NB4 (cell line): Measurements from ENCODE around the gene MRPS15.

Experiments
- CTCF ChIP-seq: IDR thresholded peaks from one replicate; pipeline ENCODE4 v1.5.1; 2012; ENCODE audit warnings: low read depth, low read length
- POLR2A ChIP-seq: IDR thresholded peaks from 2 replicates; pipeline ENCODE4 v1.6.1; 2011; ENCODE audit warnings: mild to moderate bottlenecking; ENCODE audit not compliant: insufficient read length; ENCODE audit errors: extremely low read depth
- TF ChIP-seq, protein P1 (sequence below): IDR thresholded peaks from 2 replicates; pipeline ENCODE4 v1.6.1; 2011; ENCODE audit warnings: low read depth, low read length

DNA sequence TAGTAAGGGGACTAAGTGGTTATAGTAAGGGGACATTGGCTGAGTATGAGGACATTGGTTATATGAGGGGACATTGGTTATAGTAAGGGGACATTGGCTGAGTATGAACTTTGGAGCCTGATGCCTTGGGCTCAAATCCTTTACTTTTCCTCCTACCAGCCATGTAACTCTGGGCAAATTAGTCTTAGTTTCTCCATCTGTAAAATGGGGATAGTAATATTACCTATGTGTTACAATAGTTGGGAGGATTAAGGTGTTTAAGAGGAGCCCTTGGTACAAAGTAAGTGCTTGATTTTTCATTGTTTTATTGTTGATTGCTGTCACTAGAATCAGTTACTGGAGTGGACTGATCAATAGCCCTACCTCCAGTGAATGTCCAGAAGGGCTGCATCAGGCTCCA, 16.7 kb downstream of the MRPS15 start:
- TF ChIP-seq POLR2A = no peak
- TF ChIP-seq CTCF = no peak
- TF ChIP-seq, protein P1, sequence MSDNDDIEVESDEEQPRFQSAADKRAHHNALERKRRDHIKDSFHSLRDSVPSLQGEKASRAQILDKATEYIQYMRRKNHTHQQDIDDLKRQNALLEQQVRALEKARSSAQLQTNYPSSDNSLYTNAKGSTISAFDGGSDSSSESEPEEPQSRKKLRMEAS = no peak
